ENCODE measurements around the gene IL17B. TPM values are rescaled to one million over a fixed set of nuclear protein-coding genes. Genes with fewer than 3 reads are reported as not detected.

The IL17B gene
- total RNA-seq, 1 donor from 2014 or later = not detected

- intact Hi-C loops (cut with micrococcal nuclease) = no loop called here
Observed at GRCh38 chr5:149337736-149338135, 41.4 kb downstream of the IL17B start.

DNA sequence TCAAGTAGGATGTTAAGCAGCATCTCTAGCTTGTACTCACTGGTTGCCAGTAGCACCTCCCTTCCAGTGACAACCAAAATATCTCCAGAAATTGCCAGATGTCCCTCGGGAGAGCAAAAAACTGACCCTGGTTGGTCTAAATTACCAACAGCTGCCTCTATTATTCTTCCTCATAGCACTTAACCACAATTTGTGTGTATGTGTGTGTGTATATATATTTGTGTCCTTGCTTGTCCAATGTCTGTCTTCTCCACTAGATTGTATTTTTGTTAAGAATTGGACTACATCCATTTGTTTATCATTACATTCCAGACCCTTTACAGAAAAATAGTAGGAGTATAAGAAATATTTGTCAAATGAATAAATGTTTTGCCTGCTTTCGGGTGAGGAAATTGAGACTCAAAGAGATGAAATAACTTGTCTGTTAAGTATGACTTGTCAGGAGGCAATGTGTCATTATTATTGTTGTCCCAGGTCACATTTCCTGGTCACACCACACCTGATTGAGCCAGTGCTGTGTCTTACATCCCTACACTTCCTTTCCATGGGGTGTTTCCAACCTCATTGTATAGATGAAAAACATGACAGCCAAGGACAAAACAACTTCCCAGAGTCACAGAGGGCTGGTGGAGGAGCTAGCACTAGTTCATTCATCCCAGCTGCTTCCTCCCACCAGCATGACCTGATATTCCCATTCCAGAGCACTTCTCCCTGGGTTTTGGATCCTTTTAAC lies 45.2 kb downstream of the IL17B start:
- no peak overlapping the region for H3K27ac Mint-ChIP-seq
- intact Hi-C loops (cut with micrococcal nuclease) = no loop called here
- H3K4me1 Mint-ChIP-seq = no peaks in the 10 kb centered on the region
- DNase-seq = no peak
- H3K4me3 Mint-ChIP-seq = no peak overlapping the region
- H3K36me3 Mint-ChIP-seq (ENCODE audit: low read depth) = no peaks in the 10 kb centered on the region
- peaks cover 23% of the 10 kb centered on the region for H3K27me3 Mint-ChIP-seq
- no peaks in the 10 kb centered on the region for H3K9me3 Mint-ChIP-seq

More at GRCh38 chr5:149337736-149338135, 41.4 kb downstream of the IL17B start:
- H3K9me3 Mint-ChIP-seq = no peaks in the 10 kb centered on the region
- no peaks in the 10 kb centered on the region for H3K36me3 Mint-ChIP-seq (ENCODE audit: low read depth)
- H3K4me1 Mint-ChIP-seq = no peaks in the 10 kb centered on the region
- no peak overlapping the region for H3K4me3 Mint-ChIP-seq
- H3K27ac Mint-ChIP-seq = no peak overlapping the region
- H3K27me3 Mint-ChIP-seq = peaks cover 27% of the 10 kb centered on the region
- DNase-seq = no peak

GRCh38 chr5:149328177-149328576 lies 50.9 kb downstream of the IL17B start:
- no peak overlapping the region for H3K4me3 Mint-ChIP-seq

DNA sequence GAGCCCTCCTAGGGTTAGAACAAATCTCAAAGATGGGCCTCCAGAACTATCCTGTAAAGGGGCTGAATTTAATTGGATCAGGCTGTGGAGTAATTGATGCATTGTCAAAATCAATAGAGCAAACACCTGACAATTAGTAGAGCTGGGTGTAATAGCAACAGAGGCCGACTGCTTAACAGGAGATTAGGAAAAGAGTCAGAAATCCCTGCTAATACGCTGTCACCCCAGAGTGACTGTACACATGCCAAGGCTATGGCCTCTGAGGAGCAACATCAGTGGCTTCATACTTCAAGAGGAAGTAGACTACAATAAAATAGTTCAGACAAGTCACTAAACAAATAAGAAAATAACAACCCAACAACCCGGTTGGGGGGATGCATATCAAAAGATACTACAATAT lies 52.5 kb downstream of the IL17B start:
- H3K4me1 Mint-ChIP-seq = no peaks in the 10 kb centered on the region
- intact Hi-C loops (cut with micrococcal nuclease) = no loop called here
- DNase-seq = no peak
- H3K4me3 Mint-ChIP-seq = no peak overlapping the region
- H3K27ac Mint-ChIP-seq = no peak overlapping the region
- no peaks in the 10 kb centered on the region for H3K27me3 Mint-ChIP-seq
- no peaks in the 10 kb centered on the region for H3K36me3 Mint-ChIP-seq (ENCODE audit: low read depth)
- no peaks in the 10 kb centered on the region for H3K9me3 Mint-ChIP-seq

More at GRCh38 chr5:149328177-149328576, 50.9 kb downstream of the IL17B start:
- no peaks in the 10 kb centered on the region for H3K36me3 Mint-ChIP-seq (ENCODE audit: low read depth)
- intact Hi-C loops (cut with micrococcal nuclease) = no loop called here
- no peaks in the 10 kb centered on the region for H3K27me3 Mint-ChIP-seq
- H3K4me1 Mint-ChIP-seq = no peaks in the 10 kb centered on the region
- H3K27ac Mint-ChIP-seq = no peak overlapping the region
- no peak for DNase-seq
- no peaks in the 10 kb centered on the region for H3K9me3 Mint-ChIP-seq

- Mint-ChIP-seq H3K4me1 (no peaks in the 10 kb centered on the region), H3K9me3 (no peaks in the 10 kb centered on the region), H3K27ac (no peak overlapping the region), H3K27me3 (no peaks in the 10 kb centered on the region), H3K4me3 (no peak overlapping the region), H3K36me3 (ENCODE audit: low read depth) (no peaks in the 10 kb centered on the region)
- DNase-seq = no peak
- intact Hi-C loops (cut with micrococcal nuclease) = no loop called here
Observed at GRCh38 chr5:149325894-149326293, 53.2 kb downstream of the IL17B start.

- Mint-ChIP-seq H3K27ac (no peak overlapping the region), H3K36me3 (ENCODE audit: low read depth) (no peaks in the 10 kb centered on the region), H3K27me3 (no peaks in the 10 kb centered on the region), H3K4me1 (no peaks in the 10 kb centered on the region), H3K4me3 (no peak overlapping the region), H3K9me3 (no peaks in the 10 kb centered on the region)
- no peak for DNase-seq
- intact Hi-C loops (cut with micrococcal nuclease) = no loop called here
Observed at GRCh38 chr5:149325166-149325735, 53.8 kb downstream of the IL17B start.

DNA sequence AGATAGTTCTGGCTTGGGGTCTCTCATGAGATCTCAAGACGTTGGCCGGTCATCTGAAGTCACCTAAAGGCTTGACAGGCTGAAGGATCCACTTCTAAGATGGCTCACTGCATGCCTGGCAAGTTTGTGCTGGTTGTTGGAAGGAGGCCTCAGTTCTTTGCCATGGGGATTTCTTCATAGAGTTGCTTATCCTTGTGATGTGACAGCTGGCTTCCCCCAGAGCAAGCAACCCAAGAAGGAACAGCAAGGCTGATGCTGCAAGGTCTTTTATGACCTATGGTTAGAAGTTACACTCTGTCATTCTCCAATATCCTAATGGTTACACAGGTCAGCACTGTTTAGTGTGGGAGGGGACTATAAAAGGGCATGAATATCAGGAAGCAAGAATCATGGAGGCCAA lies 54.5 kb downstream of the IL17B start:
- intact Hi-C loops (cut with micrococcal nuclease) = no loop called here
- no peak overlapping the region for H3K27ac Mint-ChIP-seq
- H3K27me3 Mint-ChIP-seq = no peaks in the 10 kb centered on the region
- DNase-seq = no peak
- no peaks in the 10 kb centered on the region for H3K9me3 Mint-ChIP-seq
- no peaks in the 10 kb centered on the region for H3K4me1 Mint-ChIP-seq
- H3K4me3 Mint-ChIP-seq = no peak overlapping the region
- no peaks in the 10 kb centered on the region for H3K36me3 Mint-ChIP-seq (ENCODE audit: low read depth)

Other genes starting within 250 kb of the IL17B start
- not detected in 2 replicates for gene ABLIM3, start 237.8 kb downstream of the IL17B start, total RNA-seq
- gene AFAP1L1, start 107.4 kb downstream of the IL17B start, total RNA-seq = not detected in 2 replicates
- gene GRPEL2, start 33.8 kb downstream of the IL17B start, total RNA-seq = 30.6 and 30.7 TPM in 2 replicates
- gene PCYOX1L, start 21.2 kb downstream of the IL17B start, total RNA-seq = 19.8 and 21.2 TPM in 2 replicates
- 175 TPM in 2 replicates for gene CSNK1A1, start 172.1 kb upstream of the IL17B start, total RNA-seq
- gene ARHGEF37, start 202.2 kb upstream of the IL17B start, total RNA-seq = 1.5 and 1.8 TPM in 2 replicates

All from activated CD4-positive, alpha-beta T cell treated with anti-CD3 and anti-CD28 coated beads, Interleukin-2, amount 10 ng/mL, durations not matched to agents 24 days and 14 days (primary cell).